ENCODE measurements around the gene MXRA8.

Gene MXRA8

DNA sequence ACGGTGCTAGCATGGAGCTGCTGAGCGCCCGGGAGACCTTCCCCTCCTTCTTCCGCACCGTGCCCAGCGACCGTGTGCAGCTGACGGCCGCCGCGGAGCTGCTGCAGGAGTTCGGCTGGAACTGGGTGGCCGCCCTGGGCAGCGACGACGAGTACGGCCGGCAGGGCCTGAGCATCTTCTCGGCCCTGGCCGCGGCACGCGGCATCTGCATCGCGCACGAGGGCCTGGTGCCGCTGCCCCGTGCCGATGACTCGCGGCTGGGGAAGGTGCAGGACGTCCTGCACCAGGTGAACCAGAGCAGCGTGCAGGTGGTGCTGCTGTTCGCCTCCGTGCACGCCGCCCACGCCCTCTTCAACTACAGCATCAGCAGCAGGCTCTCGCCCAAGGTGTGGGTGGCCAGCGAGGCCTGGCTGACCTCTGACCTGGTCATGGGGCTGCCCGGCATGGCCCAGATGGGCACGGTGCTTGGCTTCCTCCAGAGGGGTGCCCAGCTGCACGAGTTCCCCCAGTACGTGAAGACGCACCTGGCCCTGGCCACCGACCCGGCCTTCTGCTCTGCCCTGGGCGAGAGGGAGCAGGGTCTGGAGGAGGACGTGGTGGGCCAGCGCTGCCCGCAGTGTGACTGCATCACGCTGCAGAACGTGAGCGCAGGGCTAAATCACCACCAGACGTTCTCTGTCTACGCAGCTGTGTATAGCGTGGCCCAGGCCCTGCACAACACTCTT lies 26.2 kb downstream of the MXRA8 start:
- no peaks in the 10 kb centered on the region for H3K79me2 ChIP-seq (ENCODE audit: insufficient read depth, low read length)
- no peaks in the 10 kb centered on the region for H4K20me1 ChIP-seq (ENCODE audit: low read depth, low read length)
- H3K36me3 ChIP-seq (ENCODE audit: low read length): no peaks in the 10 kb centered on the region

GRCh38 chr1:1331068-1331965 lies 27.0 kb downstream of the MXRA8 start, which contains the start of gene TAS1R3:
Gene TAS1R3, plus strand, starts transcription at chr1:1331280. Its CDS starts 66 bp downstream, at chr1:1331346.
- Histone ChIP-seq H2AFZ (ENCODE audit: low read depth, low read length, severe bottlenecking) (no peak within 1 kb of the TSS), H3K4me3 (ENCODE audit: insufficient read depth, low read length, poor library complexity, severe bottlenecking) (no peak within 1 kb of the TSS), H3F3A (ENCODE audit: insufficient read depth) (no peaks in the 10 kb centered on the region), H3K79me2 (ENCODE audit: insufficient read depth, low read length) (no peaks in the 10 kb centered on the region), H3K27me3 (ENCODE audit: low read length) (no peaks in the 10 kb centered on the region), H4K20me1 (ENCODE audit: low read depth, low read length) (no peaks in the 10 kb centered on the region), H3K4me2 (ENCODE audit: low read depth, low read length, poor library complexity, severe bottlenecking) (no peak within 1 kb of the TSS), H3K9me3 (ENCODE audit: insufficient read depth, low read length) (no peaks in the 10 kb centered on the region), H3K27ac (ENCODE audit: low read depth, low read length) (no peak within 1 kb of the TSS), H3K9ac (ENCODE audit: low read length) (no peak within 1 kb of the TSS), H3K36me3 (ENCODE audit: low read length) (no peaks in the 10 kb centered on the region), H3K9me2 (replicated peaks; ENCODE audit: insufficient read depth, low read length) (no peaks in the 10 kb centered on the region)
- no peak for TF ChIP-seq CTCF (IDR thresholded peaks at IDR 0.05; ENCODE audit: insufficient read depth, low read length, poor library complexity, severe bottlenecking)

More for the DNA sequence above, 26.2 kb downstream of the MXRA8 start:
- Histone ChIP-seq H3K4me3 (ENCODE audit: insufficient read depth, low read length, poor library complexity, severe bottlenecking) (no peak overlapping the region), H3K9ac (ENCODE audit: low read length) (no peak overlapping the region), H3F3A (ENCODE audit: insufficient read depth) (no peaks in the 10 kb centered on the region), H3K9me2 (replicated peaks; ENCODE audit: insufficient read depth, low read length) (no peaks in the 10 kb centered on the region), H3K27me3 (ENCODE audit: low read length) (no peaks in the 10 kb centered on the region), H3K27ac (ENCODE audit: low read depth, low read length) (no peak overlapping the region), H3K4me2 (ENCODE audit: low read depth, low read length, poor library complexity, severe bottlenecking) (no peak overlapping the region), H2AFZ (ENCODE audit: low read depth, low read length, severe bottlenecking) (no peak overlapping the region), H3K9me3 (ENCODE audit: insufficient read depth, low read length) (no peaks in the 10 kb centered on the region)
- TF ChIP-seq CTCF (IDR thresholded peaks at IDR 0.05; ENCODE audit: insufficient read depth, low read length, poor library complexity, severe bottlenecking): no peak
- no peak for TF ChIP-seq EZH2phosphoT487 (conservative IDR thresholded peaks at IDR 0.05; ENCODE audit: low read length)

GRCh38 chr1:1330366-1331067 lies 27.8 kb downstream of the MXRA8 start:
- Histone ChIP-seq H3K27ac (ENCODE audit: low read depth, low read length) (no peak overlapping the region), H3K79me2 (ENCODE audit: insufficient read depth, low read length) (0 out of 2 replicates have a peak, but pooled peaks cover under 1% of the 10 kb centered on the region), H2AFZ (ENCODE audit: low read depth, low read length, severe bottlenecking) (no peak overlapping the region), H3K27me3 (ENCODE audit: low read length) (no peaks in the 10 kb centered on the region), H3K36me3 (ENCODE audit: low read length) (no peaks in the 10 kb centered on the region), H3K4me3 (ENCODE audit: insufficient read depth, low read length, poor library complexity, severe bottlenecking) (no peak overlapping the region), H3K9me3 (ENCODE audit: insufficient read depth, low read length) (no peaks in the 10 kb centered on the region), H3K4me2 (ENCODE audit: low read depth, low read length, poor library complexity, severe bottlenecking) (no peak overlapping the region), H3K9me2 (replicated peaks; ENCODE audit: insufficient read depth, low read length) (no peaks in the 10 kb centered on the region), H3K9ac (ENCODE audit: low read length) (no peak overlapping the region), H3F3A (ENCODE audit: insufficient read depth) (no peaks in the 10 kb centered on the region), H4K20me1 (ENCODE audit: low read depth, low read length) (no peaks in the 10 kb centered on the region)
- TF ChIP-seq EZH2phosphoT487 (conservative IDR thresholded peaks at IDR 0.05; ENCODE audit: low read length) (no peak), CTCF (IDR thresholded peaks at IDR 0.05; ENCODE audit: insufficient read depth, low read length, poor library complexity, severe bottlenecking) (no peak)
